Activated naive CD4-positive, alpha-beta T cell treated with anti-CD3 and anti-CD28 coated beads, Interleukin-2, amount 50 U/mL, for 24 hours (primary cell): Measurements from ENCODE around the gene MACROD2.

Source experiments
- H3K27ac Mint-ChIP-seq: one replicate; pipeline ENCODE4 v1.8.0; 2021; ENCODE audit warnings: mild to moderate bottlenecking, mixed read lengths
- H3K27me3 Mint-ChIP-seq: one replicate; pipeline ENCODE4 v1.8.0; 2021; ENCODE audit warnings: mixed read lengths
- H3K36me3 Mint-ChIP-seq: one replicate; pipeline ENCODE4 v1.8.0; 2021; ENCODE audit warnings: mixed read lengths
- H3K4me1 Mint-ChIP-seq: one replicate; pipeline ENCODE4 v1.8.0; 2021; ENCODE audit warnings: mixed read lengths
- H3K4me3 Mint-ChIP-seq: one replicate; pipeline ENCODE4 v1.8.0; 2021; ENCODE audit warnings: mild to moderate bottlenecking, mixed read lengths
- H3K9me3 Mint-ChIP-seq: one replicate; pipeline ENCODE4 v1.8.0; 2021; ENCODE audit warnings: mixed read lengths

Gene MACROD2

DNA sequence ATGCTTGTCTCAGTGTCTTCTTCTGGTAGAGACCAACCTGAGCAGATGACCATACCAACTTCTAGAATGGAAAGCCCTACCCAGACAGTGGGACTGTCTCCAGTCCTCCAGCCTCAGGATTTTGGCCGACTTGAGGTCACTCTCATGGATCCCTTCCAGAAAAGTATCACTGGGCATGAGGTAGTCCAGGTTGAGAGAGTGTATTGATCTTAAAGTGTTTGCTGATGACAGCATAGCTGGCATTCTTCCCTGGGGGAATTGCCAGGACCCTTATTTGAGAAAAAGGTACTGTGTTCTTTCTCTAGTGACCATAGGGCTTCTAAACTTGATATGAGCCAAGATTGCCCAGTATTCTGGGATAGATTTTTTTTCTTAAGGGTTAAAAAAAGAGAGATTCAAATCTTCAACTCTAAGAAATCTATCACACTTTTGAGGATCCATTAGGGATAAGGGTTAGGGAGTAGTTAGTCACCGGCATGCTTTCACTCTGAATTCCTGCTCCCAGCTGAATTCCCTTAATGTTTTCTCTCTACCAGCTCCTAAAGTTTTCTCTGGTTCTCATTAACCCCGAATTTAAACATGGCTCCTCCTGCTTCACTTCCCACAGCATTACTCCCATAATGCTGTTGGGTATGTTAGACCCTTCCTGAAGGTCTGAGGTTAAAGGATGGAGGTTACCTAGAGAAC, 415.7 kb downstream of the MACROD2 start:
- Mint-ChIP-seq H3K4me1 (no peaks in the 10 kb centered on the region), H3K4me3 (no peak overlapping the region), H3K9me3 (peaks cover 5% of the 10 kb centered on the region), H3K27me3 (no peaks in the 10 kb centered on the region), H3K27ac (no peak overlapping the region), H3K36me3 (no peaks in the 10 kb centered on the region)

DNA sequence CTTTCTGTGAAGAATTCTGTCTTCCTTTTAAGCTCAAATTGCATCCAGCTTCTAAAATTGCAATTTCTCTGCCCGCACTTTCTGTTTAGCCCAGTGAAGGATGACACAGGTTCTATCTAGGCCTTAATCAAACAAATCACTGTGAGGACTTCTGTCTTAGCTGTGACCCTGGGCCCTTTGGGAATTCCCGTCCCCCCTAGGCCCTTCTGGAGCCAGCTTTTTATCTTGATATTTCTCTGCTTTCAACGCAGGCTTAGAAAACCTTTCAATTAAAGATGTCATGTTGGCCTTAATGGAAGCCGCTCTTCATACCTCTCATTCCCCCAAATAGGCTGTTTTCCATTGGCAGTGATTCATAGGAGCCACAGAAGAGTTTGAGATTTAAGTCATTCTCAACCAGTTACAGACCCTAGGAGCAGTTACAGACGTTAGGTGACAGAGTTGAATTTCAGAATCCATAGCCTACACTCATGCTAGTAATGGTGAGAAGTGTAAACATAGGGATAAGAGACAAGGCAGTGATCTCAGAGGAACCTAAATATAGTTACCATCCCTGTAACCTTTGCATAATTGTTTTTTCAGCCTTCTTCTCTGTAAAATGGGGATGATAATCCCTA, 416.9 kb downstream of the MACROD2 start:
- H3K4me3 Mint-ChIP-seq, result no peak overlapping the region
- H3K36me3 Mint-ChIP-seq, result no peaks in the 10 kb centered on the region
- H3K27me3 Mint-ChIP-seq, result no peaks in the 10 kb centered on the region
- no peak overlapping the region for H3K27ac Mint-ChIP-seq
- peaks cover 5% of the 10 kb centered on the region for H3K9me3 Mint-ChIP-seq
- H3K4me1 Mint-ChIP-seq, result no peaks in the 10 kb centered on the region

DNA sequence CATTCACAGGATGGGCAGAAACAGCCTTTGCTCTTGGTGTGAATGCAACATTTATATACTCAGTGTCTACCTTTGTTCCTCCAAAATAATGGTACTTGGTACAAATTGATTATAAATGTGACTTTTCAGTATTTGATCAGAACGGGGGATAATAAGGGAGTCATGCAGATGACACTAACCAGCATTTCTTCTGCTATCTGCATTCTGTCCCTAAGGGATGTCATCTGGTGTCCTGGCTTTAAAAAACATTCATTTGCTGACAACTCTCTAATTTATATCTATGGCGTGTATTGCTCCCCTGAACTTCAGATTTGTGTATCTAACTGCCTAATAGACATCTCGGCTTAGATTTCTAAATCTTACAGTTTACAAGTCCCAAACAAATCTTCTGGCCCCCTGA, 418.5 kb downstream of the MACROD2 start:
- no peak overlapping the region for H3K4me3 Mint-ChIP-seq

GRCh38 chr20:14414560-14414959, 419.2 kb downstream of the MACROD2 start:
- Mint-ChIP-seq H3K36me3 (no peaks in the 10 kb centered on the region), H3K4me1 (no peaks in the 10 kb centered on the region), H3K9me3 (peaks cover 5% of the 10 kb centered on the region), H3K27me3 (no peaks in the 10 kb centered on the region), H3K27ac (no peak overlapping the region), H3K4me3 (no peak overlapping the region)

More for the DNA sequence above, 418.5 kb downstream of the MACROD2 start:
- Mint-ChIP-seq H3K27me3 (no peaks in the 10 kb centered on the region), H3K36me3 (no peaks in the 10 kb centered on the region), H3K4me1 (no peaks in the 10 kb centered on the region), H3K27ac (no peak overlapping the region), H3K9me3 (peaks cover 5% of the 10 kb centered on the region)

GRCh38 chr20:14415467-14415866, 420.2 kb downstream of the MACROD2 start:
- H3K4me1 Mint-ChIP-seq, result no peaks in the 10 kb centered on the region
- H3K27ac Mint-ChIP-seq, result no peak overlapping the region
- H3K4me3 Mint-ChIP-seq, result no peak overlapping the region
- no peaks in the 10 kb centered on the region for H3K36me3 Mint-ChIP-seq
- H3K27me3 Mint-ChIP-seq, result no peaks in the 10 kb centered on the region
- H3K9me3 Mint-ChIP-seq, result peaks cover 5% of the 10 kb centered on the region

GRCh38 chr20:14418376-14418775, 423.1 kb downstream of the MACROD2 start:
- Mint-ChIP-seq H3K27me3 (no peaks in the 10 kb centered on the region), H3K4me3 (no peak overlapping the region), H3K9me3 (peaks cover 5% of the 10 kb centered on the region), H3K36me3 (no peaks in the 10 kb centered on the region), H3K27ac (no peak overlapping the region), H3K4me1 (no peaks in the 10 kb centered on the region)

DNA sequence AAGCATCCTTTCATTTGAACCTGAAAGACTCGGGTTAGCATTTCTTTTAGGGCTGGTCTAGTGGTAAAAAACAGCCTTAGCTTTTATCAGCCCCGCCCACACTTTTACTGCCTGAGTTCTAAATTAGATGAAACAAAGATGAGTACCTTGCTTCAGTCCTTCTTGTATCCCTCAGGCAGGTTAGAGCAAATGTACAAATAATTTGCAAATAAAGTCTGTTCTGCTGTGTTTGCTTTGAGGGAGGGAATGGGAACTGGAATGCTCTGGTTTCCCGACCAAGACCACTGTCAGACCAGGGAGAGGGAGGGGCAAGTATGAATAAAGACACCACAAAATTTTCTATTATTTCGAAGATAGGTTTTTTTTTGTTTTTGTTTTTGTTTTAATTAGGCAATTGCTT, 427.6 kb downstream of the MACROD2 start:
- Mint-ChIP-seq H3K36me3 (no peaks in the 10 kb centered on the region), H3K27ac (no peak overlapping the region), H3K9me3 (peaks cover 6% of the 10 kb centered on the region), H3K27me3 (no peaks in the 10 kb centered on the region), H3K4me3 (no peak overlapping the region), H3K4me1 (no peaks in the 10 kb centered on the region)

DNA sequence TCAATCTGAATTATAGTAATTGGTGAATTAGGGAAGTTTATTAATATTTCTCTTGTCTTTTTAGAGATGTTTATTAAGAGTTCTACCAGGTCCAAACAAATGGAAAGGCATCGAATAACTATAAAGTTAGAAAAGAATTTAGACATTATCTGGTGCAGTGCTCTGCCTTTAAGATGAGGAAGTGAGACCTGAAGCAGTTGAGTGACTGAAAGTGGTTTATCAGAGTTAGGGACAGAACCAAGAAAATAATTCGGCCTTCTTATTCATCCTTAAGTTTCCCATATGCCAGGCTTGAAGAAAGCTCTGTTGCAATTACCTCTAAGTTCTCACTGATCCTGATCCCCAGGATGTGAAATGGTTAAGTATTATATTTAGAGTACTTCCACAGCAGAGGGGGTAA, 436.3 kb downstream of the MACROD2 start:
- Mint-ChIP-seq H3K27ac (no peak overlapping the region), H3K9me3 (no peaks in the 10 kb centered on the region), H3K4me1 (no peaks in the 10 kb centered on the region), H3K4me3 (no peak overlapping the region), H3K27me3 (no peaks in the 10 kb centered on the region), H3K36me3 (no peaks in the 10 kb centered on the region)

GRCh38 chr20:14432085-14432484, 436.8 kb downstream of the MACROD2 start:
- Mint-ChIP-seq H3K36me3 (no peaks in the 10 kb centered on the region), H3K27me3 (no peaks in the 10 kb centered on the region), H3K4me1 (no peaks in the 10 kb centered on the region), H3K4me3 (no peak overlapping the region), H3K27ac (no peak overlapping the region), H3K9me3 (no peaks in the 10 kb centered on the region)

- Mint-ChIP-seq H3K4me3 (no peak overlapping the region), H3K9me3 (no peaks in the 10 kb centered on the region), H3K36me3 (no peaks in the 10 kb centered on the region), H3K27me3 (no peaks in the 10 kb centered on the region), H3K27ac (no peak overlapping the region), H3K4me1 (no peaks in the 10 kb centered on the region)
Measured at GRCh38 chr20:14432597-14432996, 437.3 kb downstream of the MACROD2 start.

- H3K4me1 Mint-ChIP-seq, result no peaks in the 10 kb centered on the region
- H3K27me3 Mint-ChIP-seq, result no peaks in the 10 kb centered on the region
- no peaks in the 10 kb centered on the region for H3K36me3 Mint-ChIP-seq
- H3K4me3 Mint-ChIP-seq, result no peak overlapping the region
- no peaks in the 10 kb centered on the region for H3K9me3 Mint-ChIP-seq
- H3K27ac Mint-ChIP-seq, result no peak overlapping the region
Measured at GRCh38 chr20:14434384-14435136, 439.2 kb downstream of the MACROD2 start.

GRCh38 chr20:14441201-14441600, 445.9 kb downstream of the MACROD2 start:
- no peaks in the 10 kb centered on the region for H3K36me3 Mint-ChIP-seq
- no peaks in the 10 kb centered on the region for H3K9me3 Mint-ChIP-seq
- H3K27me3 Mint-ChIP-seq, result no peaks in the 10 kb centered on the region
- H3K4me3 Mint-ChIP-seq, result no peak overlapping the region
- H3K4me1 Mint-ChIP-seq, result no peaks in the 10 kb centered on the region
- H3K27ac Mint-ChIP-seq, result no peak overlapping the region

- Mint-ChIP-seq H3K27me3 (no peaks in the 10 kb centered on the region), H3K4me1 (no peaks in the 10 kb centered on the region), H3K27ac (no peak overlapping the region), H3K4me3 (no peak overlapping the region), H3K9me3 (no peaks in the 10 kb centered on the region), H3K36me3 (no peaks in the 10 kb centered on the region)
Measured at GRCh38 chr20:14444106-14444505, 448.8 kb downstream of the MACROD2 start.

- Mint-ChIP-seq H3K27me3 (no peaks in the 10 kb centered on the region), H3K9me3 (no peaks in the 10 kb centered on the region), H3K36me3 (no peaks in the 10 kb centered on the region), H3K4me1 (no peaks in the 10 kb centered on the region), H3K27ac (no peak overlapping the region), H3K4me3 (no peak overlapping the region)
Measured at GRCh38 chr20:14445310-14445709, 450.0 kb downstream of the MACROD2 start.

- Mint-ChIP-seq H3K27me3 (no peaks in the 10 kb centered on the region), H3K9me3 (no peaks in the 10 kb centered on the region), H3K4me1 (no peaks in the 10 kb centered on the region), H3K27ac (no peak overlapping the region), H3K36me3 (no peaks in the 10 kb centered on the region), H3K4me3 (no peak overlapping the region)
Measured at GRCh38 chr20:14445902-14446301, 450.6 kb downstream of the MACROD2 start.

GRCh38 chr20:14446446-14446845, 451.1 kb downstream of the MACROD2 start:
- Mint-ChIP-seq H3K27ac (no peak overlapping the region), H3K9me3 (no peaks in the 10 kb centered on the region), H3K27me3 (no peaks in the 10 kb centered on the region), H3K36me3 (no peaks in the 10 kb centered on the region), H3K4me1 (no peaks in the 10 kb centered on the region), H3K4me3 (no peak overlapping the region)
